Urinary bladder (tissue), 4 donors: ENCODE results near the gene PHETA1. TPM values are rescaled to one million over a fixed set of nuclear protein-coding genes. Genes with fewer than 3 reads are reported as not detected.

Experiments used
- DNase-seq: peaks from one replicate; pipeline ENCODE4 v3.0.0-alpha.2; 2015; ENCODE audit errors: extremely low spot score
- H3K27ac ChIP-seq: one replicate; pipeline ENCODE4 v1.5.1; 2013; ENCODE audit warnings: low read depth, mild to moderate bottlenecking, moderate library complexity
- H3K36me3 ChIP-seq: one replicate; pipeline ENCODE4 v1.6.1; 2013; ENCODE audit warnings: mild to moderate bottlenecking, moderate library complexity; ENCODE audit not compliant: insufficient read depth
- H3K4me1 ChIP-seq: one replicate; pipeline ENCODE4 v1.6.1; 2013; ENCODE audit warnings: mild to moderate bottlenecking, moderate library complexity; ENCODE audit not compliant: insufficient read depth
- H3K4me3 ChIP-seq: one replicate; pipeline ENCODE4 v1.5.1; 2013; ENCODE audit warnings: low read depth, low read length
- WGBS: extraction: QIAGEN DNeasy Blood & Tissue Kit; methylation state at CpG from one replicate; pipeline ENCODE4 v1.1.7; 2013; 5-methylcytosine and 5-hydroxymethylcytosine counted together
- polyA plus RNA-seq: library from polyadenylated mRNA; stranded (reverse); fragments of 200-250 nt; gene quantifications from one replicate; pipeline ENCODE4 v1.2.3, GENCODE V29; 2013
- total RNA-seq: library from RNA; depleted of rRNA; stranded (reverse); fragments of >200 nt; gene quantifications from one replicate; pipeline ENCODE4 v1.2.3, GENCODE V29; 2014
- donor health status: healthy with polysubstance abuse.
- donor health status: healthy.

Gene PHETA1, protein sequence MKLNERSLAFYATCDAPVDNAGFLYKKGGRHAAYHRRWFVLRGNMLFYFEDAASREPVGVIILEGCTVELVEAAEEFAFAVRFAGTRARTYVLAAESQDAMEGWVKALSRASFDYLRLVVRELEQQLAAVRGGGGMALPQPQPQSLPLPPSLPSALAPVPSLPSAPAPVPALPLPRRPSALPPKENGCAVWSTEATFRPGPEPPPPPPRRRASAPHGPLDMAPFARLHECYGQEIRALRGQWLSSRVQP
- total RNA-seq (2.5 TPM), polyA plus RNA-seq (9.8 TPM)

DNA sequence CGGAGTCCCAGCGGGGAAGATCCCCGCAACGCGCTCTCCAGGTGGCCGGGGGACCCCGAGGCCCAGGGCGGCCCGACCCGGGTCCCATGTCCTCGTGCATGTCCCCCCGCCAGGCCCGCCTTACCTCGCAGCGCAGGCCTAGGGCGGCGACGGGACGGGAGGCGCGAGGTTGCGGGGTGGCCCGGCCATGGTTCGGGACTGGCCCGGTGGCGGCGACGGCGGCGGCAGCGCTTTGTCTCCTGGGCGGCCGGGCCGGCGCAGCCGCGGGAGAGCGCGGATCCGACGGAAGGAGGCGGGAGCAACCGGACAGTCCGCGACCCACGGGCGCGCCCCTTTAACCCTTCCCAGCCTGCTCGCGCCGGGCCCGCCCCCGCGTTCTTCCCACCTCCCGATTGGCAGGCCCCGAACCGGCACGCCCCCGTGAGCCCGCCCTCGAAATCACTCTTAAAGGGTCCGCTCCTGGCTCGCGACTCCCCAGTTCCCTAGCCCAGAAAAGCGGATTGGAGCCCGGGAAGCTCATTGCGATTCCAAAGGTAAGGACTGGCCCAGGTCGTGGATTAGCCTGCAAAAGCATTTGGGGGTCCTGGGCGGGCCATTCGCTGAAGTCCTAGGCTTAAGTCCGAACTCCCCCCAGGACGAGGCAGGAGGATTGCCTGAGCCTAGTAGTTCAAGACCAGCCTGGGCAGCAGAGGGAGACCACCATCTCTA lies at the start of gene PHETA1:
Gene PHETA1, minus strand, starts transcription at position 308 of the 708 bp plus-strand sequence. CDS start 5,668 bp downstream, outside the sequence.
- under 1% methylated on average over 72 of the region's 72 CpGs for WGBS
- DNase-seq: peak; percentile 71
- no peaks in the 10 kb centered on the region for H3K36me3 ChIP-seq

DNA sequence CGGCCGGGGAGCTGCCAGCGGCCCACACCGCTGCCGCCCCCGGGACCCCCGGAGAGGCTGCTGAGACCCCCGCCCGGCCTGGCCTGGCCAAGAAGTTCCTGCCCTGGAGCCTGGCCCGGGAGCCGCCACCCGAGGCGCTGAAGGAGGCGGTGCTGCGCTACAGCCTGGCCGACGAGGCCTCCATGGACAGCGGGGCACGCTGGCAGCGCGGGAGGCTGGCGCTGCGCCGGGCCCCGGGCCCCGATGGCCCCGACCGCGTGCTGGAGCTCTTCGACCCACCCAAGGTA lies 49.6 kb upstream of the PHETA1 start:
- H3K27ac ChIP-seq: no peak overlapping the region
- H3K36me3 ChIP-seq: peaks cover 5% of the 10 kb centered on the region
- 97% methylated on average over 30 of the region's 30 CpGs for WGBS
- no peaks in the 10 kb centered on the region for H3K4me1 ChIP-seq
- DNase-seq: no peak
- H3K4me3 ChIP-seq: no peak overlapping the region

More for the DNA sequence above, at the start of gene PHETA1:
- Histone ChIP-seq H3K27ac (no peak within 1 kb of the TSS), H3K4me1 (no peaks in the 10 kb centered on the region), H3K4me3 (peak within 1 kb of the TSS; percentile 86)

DNA sequence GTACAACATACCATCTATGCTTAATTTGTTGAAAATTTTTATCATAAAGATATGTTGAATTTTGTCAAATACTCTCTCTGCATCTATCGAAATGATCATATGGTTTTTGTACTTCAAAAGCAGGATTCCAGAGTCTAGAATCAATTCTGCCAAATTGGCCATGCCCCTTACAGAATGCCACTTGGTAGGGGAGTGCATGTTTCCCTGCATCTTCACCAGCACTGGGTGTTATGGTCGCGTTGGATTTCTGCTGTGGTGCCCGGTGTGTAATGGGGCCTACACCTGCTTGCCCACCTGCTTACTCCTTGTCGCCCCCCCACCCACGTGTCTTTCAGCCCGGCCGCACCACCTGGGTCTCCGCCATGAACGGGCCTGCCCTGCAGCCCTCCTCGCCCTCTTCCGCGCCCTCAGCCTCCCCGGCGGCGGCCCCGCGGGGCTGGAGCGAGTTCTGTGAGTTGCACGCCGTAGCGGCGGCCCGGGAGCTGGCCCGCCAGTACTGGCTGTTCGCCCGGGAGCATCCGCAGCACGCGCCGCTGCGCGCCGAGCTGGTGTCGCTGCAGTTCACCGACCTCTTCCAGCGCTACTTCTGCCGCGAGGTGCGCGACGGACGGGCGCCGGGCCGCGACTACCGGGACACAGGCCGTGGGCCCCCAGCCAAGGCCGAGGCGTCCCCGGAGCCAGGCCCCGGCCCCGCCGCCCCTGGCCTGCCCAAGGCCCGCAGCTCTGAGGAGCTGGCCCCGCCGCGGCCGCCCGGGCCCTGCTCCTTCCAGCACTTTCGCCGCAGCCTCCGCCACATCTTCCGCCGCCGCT lies 49.1 kb upstream of the PHETA1 start:
- Histone ChIP-seq H3K4me1 (no peaks in the 10 kb centered on the region), H3K36me3 (peaks cover 5% of the 10 kb centered on the region), H3K4me3 (no peak overlapping the region), H3K27ac (no peak overlapping the region)
- 93% methylated on average over 67 of the region's 67 CpGs for WGBS
- no peak for DNase-seq

DNA sequence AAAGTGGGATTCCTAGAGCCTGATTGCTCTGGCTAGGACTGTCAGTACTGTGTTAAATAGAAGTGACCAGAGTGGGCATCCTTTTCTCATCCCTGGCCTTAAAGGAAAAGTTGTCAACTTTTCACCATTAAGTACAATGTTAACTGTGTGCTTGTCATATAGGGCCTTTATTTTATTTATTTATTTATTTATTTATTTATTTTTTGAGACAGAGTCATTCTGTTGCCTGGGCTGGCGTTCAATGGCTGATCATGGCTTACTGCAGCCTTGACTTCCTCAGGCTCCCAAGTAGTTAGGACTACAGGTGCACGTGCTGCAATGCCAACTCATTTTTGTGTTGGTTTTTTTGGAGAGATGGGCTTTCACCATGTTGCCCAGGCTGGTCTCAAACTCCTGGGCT lies 48.4 kb upstream of the PHETA1 start:
- H3K27ac ChIP-seq: no peak overlapping the region
- no peak for DNase-seq
- H3K36me3 ChIP-seq: peaks cover 5% of the 10 kb centered on the region
- WGBS: 90% methylated on average over 2 of the region's 2 CpGs
- H3K4me1 ChIP-seq: no peaks in the 10 kb centered on the region
- H3K4me3 ChIP-seq: no peak overlapping the region

DNA sequence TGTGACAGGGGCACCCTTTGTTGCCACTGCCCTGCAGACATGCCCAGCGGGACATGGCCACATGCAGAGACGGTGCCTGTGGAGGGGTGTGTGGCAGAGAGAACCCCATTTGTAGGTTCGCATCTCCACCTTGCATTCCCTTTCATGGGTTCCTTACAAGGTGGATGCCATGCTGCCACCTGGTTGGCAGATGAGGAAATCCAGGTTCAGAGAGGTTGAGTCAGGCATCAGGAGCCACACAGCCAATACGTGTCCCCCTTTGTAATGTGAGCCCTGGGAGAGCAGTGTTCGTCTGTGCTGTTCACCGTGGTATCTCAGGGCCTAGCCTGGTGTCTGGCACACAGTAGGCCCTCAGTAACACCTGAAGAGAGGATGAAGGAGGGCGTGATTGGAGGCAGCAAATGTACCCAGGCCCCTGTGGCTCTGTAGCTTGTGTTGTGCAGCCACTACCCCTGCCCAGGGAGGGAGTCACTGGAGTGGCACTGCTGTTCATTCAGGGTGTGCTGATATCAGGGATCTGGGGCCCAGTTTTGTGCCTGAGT lies 45.9 kb upstream of the PHETA1 start:
- no peak overlapping the region for H3K4me3 ChIP-seq
- H3K4me1 ChIP-seq: no peaks in the 10 kb centered on the region
- no peak for DNase-seq
- H3K27ac ChIP-seq: no peak overlapping the region
- WGBS: 90% methylated on average over 7 of the region's 7 CpGs
- H3K36me3 ChIP-seq: peaks cover 5% of the 10 kb centered on the region

DNA sequence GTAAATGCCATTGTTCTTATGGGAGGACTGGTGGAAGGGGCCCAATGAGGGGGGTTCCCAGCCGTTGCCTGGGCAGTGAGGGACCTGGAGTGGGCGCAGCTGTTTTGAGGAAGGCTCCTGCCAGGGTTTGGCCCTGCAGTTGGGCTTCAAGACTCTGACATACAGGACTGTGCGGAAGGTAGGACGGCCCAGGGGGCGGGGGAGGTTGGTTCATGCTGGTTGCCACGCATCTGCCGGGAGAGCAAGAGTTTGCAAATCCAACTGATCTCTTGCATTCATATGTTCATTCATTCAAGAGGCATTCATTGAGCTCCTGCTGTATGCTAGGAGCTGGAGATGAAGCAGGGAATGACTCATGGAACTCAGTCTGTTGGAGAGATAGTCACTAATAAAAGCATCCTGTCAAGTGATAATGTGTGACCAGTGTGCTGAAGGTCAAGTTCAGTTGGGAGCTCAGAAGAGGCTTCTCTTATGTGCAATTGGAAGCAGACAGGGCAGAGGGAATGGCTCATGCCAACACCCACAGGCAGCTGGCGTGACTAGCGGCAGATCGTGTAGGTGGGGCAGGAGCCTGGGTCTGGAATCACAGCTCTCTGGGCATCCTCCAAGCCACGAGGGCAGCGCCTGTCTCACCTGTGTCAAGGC lies 44.7 kb upstream of the PHETA1 start:
- no peak for DNase-seq
- WGBS: 79% methylated on average over 12 of the region's 12 CpGs
- Histone ChIP-seq H3K27ac (no peak overlapping the region), H3K4me3 (no peak overlapping the region), H3K36me3 (peaks cover 4% of the 10 kb centered on the region), H3K4me1 (no peaks in the 10 kb centered on the region)

DNA sequence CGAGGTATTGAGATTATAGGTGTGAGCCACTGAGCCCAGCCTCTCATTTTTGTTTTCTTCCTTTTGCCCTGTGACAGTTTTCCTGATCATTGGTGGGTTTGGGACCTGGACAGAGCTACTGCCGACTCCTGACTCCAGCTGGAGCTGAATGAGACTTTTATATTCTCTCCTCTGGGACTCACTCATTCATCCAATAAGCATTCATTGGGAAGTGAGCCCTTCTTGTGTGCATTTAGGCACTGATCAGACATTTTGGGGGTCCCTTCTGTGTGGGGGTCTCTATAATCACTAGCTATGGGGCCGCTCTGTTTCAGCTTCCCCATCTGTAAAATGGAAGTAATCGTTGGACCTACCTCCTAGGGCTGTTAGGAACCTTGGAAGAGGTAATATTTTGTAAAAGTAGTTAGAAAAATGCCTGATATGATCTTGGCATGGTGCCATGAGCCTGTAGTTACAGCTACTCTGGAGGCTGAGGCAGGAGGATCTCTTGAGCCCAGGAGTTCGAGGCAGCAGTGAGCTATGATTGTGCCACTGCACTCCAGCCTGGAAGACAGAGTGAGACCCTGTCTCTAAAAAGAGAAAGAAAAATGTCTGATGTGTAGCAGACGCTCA lies 44.0 kb upstream of the PHETA1 start:
- WGBS: 68% methylated on average over 6 of the region's 6 CpGs
- no peak overlapping the region for H3K27ac ChIP-seq
- no peaks in the 10 kb centered on the region for H3K4me1 ChIP-seq

DNA sequence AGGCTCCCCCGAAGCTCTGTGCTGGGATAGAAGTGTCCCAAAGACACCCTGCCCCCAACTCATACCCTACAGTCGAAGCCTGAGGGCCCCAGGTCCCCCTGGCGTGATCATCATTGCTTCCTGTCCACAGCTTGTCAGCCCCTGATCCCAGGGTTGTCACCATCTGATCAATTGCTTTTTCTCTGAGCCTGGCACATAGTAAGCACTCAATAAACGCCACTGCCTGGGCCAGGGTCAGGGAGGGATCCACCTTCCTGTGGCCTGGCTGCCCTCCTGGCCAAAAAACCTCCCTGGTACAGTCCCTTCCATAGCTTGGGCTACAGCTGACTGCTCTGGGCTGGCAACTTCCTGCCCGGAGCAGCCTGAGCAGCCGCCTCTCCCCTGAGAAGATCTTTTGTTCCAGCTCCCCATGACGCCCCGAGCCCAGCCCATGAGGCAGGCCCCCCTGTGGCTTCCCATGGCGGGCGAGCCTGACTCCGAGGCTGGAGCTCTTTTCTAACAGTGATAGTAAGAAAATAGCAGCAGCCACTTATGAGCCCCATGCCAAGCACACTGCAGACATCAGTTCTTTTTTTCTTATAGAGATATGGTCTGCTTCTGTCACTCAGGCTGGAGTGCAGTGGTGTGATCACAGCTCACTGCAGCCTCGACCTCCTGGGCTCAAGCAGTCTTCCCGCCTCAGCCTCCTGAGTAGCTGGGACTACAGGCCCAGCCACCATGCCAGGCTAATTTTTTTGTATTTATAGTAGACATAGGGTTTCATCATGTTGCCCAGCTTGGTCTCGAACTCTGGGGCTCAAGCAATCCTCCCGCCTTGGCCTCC lies 43.3 kb upstream of the PHETA1 start:
- no peak for DNase-seq
- H3K27ac ChIP-seq: no peak overlapping the region
- H3K4me1 ChIP-seq: no peaks in the 10 kb centered on the region
- 65% methylated on average over 15 of the region's 15 CpGs for WGBS
- H3K36me3 ChIP-seq: no peaks in the 10 kb centered on the region
- H3K4me3 ChIP-seq: no peak overlapping the region

More for the DNA sequence above, 44.0 kb upstream of the PHETA1 start:
- DNase-seq: no peak
- no peaks in the 10 kb centered on the region for H3K36me3 ChIP-seq
- no peak overlapping the region for H3K4me3 ChIP-seq

DNA sequence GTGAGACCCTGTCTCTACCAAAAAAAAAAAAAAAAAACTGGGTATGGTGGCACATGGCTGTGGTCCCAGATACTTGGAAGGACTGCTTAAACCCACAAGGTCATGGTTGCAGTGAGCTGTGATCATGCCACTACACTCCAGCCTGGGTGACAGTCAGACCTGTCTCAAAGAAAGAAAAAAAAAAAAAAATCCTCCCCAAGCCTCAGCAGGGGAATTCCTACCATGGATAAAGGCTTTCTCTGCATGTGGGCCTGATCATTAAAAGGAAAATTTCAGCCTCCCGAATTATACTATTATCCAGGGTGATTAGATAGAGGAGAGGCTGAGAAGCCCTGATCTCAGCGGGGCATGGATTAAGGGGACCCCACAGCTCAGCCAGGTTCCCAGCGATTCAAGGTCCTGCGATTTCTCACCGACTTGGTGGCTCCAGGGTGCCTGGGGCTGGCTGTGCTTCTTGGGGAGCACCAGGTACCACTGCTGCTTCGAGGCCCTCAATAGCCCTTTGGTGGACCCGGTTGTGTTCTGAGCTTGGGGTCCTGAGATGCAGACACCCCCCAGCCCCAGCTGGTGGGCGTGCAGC lies 42.4 kb upstream of the PHETA1 start:
- no peak for DNase-seq
- H3K27ac ChIP-seq: no peak overlapping the region
- H3K36me3 ChIP-seq: no peaks in the 10 kb centered on the region
- no peak overlapping the region for H3K4me3 ChIP-seq
- WGBS: 78% methylated on average over 8 of the region's 8 CpGs
- H3K4me1 ChIP-seq: no peaks in the 10 kb centered on the region

DNA sequence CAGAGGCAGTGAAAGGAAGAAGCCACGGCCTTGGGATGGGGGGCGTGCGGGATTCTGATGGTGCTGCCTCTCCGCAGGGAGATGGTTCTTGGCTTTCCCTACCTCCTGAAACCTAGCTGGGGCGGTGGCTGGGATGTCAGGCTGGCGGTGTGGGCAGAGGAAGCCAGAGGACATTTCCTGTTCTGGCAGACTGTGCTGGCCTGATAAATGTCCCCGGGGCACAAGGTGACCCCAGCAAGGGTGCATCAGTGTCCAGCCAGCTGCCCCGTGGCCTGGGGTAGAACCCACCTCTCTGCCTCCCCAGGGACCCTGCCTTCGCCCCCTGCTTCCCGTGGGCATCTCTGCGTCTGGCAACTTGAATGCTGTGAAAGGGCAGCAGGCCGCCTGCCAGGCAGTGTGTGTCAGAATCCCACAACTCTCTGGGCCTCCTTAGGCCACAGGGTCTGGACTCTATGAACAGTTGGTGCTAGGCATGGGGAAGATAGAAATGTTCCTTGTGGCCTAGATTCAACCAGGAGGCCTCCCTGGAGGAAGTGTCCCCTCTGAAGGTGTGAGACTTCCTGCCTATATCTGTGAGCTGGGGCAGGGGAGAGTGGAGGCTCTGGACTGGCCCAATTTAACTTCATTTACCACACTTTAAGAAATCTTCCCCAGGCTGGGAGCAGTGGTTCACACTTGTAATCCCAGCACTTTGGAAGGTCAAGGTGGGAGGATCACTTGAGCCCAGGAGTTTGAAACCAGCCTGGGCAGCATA lies 41.7 kb upstream of the PHETA1 start:
- DNase-seq: no peak
- H3K36me3 ChIP-seq: no peaks in the 10 kb centered on the region
- no peak overlapping the region for H3K4me3 ChIP-seq
- H3K4me1 ChIP-seq: no peaks in the 10 kb centered on the region
- 76% methylated on average over 12 of the region's 12 CpGs for WGBS
- H3K27ac ChIP-seq: peak overlapping the region; percentile 11

DNA sequence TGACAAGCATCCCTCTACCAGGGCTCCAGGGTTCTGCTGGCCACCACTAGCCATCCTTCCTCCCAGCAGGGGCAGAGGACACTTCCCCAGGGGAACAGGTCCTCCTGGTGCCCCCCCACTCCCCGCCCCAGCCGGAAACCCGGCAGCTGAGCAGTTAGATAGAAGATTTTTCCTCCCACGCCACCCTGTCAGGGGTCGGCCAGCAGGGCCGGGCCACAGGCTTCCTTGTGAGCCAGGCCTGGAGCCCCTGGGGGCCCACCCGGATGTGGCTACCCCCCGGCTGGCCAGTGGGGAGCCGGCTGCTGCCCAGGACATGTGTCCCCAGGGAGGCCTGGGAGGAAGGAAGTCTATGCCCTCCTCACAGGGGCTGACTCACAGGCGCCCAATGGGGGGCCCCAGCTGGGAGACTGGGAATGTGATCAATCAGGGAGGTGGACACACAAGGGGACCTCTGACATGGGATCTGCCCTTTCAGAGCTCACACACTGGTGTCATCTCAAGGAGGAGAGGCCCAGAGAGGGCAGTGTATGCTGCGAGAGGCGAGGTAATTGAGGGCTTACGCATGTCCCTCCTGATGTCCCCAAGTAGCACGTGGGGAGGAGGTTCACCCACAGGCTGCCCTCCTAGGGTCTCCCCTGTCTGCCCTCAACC lies 41.0 kb upstream of the PHETA1 start:
- H3K4me1 ChIP-seq: no peaks in the 10 kb centered on the region
- WGBS: 50% methylated on average over 14 of the region's 14 CpGs

More for the DNA sequence above, 41.0 kb upstream of the PHETA1 start:
- Histone ChIP-seq H3K27ac (peak overlapping the region; percentile 11), H3K36me3 (no peaks in the 10 kb centered on the region), H3K4me3 (no peak overlapping the region)
- no peak for DNase-seq
